Measurements from ENCODE around the gene CLCN7. TPM values are rescaled to one million over a fixed set of nuclear protein-coding genes. Genes with fewer than 3 reads are reported as not detected.

The CLCN7 gene
- total and polyA plus RNA-seq, 2 of the 13 experiments (the other 11 are each of a cell fraction or from before 2014, with no cell fraction given) = 24.6 to 25.1 TPM

DNA sequence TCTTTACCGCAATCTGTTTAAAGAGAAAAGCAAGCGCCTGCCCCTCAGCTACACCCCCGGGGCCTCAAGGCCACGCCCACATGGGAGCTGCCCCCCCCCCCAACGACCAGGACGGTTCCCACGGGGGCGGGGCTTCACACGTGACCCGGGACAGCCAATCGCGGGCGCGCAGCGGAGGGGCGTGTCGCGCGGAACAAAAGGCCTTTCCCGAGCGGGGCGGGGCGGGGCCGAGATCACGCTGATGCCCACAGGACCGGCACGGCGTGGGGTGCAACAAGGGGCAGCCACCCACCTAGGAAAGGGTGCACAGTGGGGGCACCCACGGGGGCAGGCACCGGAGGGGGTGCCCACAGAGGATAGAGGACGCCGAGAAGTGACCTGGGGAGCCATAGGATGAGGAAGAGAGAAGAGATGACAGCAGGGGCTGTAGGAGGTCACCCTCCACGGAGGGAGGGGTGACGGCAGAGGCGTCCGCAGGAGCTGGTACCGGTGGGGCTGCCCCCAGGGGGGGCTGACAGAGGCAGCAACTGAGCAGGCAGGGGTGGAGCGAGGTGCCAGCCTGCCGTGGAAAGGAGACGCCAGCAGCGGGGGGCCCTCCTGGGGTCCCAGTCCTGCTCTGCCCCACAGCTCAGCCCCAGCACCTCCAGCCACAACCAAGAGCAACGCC, 66.5 kb downstream of the CLCN7 start:
- Histone ChIP-seq H3K36me3 (replicated peaks in 1 of 2; ENCODE audit: control insufficient read depth in 1 of 2, insufficient read depth in 2 of 2, low read length in 2 of 2) (no peaks in the 10 kb centered on the region; a peak in 3 of 5 replicates), H3K79me2 (ENCODE audit: insufficient read depth, low read length) (peaks cover 5% of the 10 kb centered on the region), H3K27me3 (ENCODE audit: control insufficient read depth in 1 of 2, insufficient read depth in 2 of 2, low read length in 2 of 2) (no peaks in the 10 kb centered on the region), H3K27ac (ENCODE audit: extremely low read length, insufficient read depth, low read length) (no peak overlapping the region), H3K9me3 (ENCODE audit: low read length) (no peaks in the 10 kb centered on the region), H4K20me1 (ENCODE audit: insufficient read depth, low read length) (peaks cover 10% of the 10 kb centered on the region; the same call in 1 of the 2 replicates), H2AFZ (ENCODE audit: low read length) (no peak overlapping the region), H3K4me2 (ENCODE audit: low read depth, low read length) (peak overlapping the region; percentile 78), H3K4me1 (ENCODE audit: insufficient read depth, low read length) (peaks cover 13% of the 10 kb centered on the region), H3K4me3 (replicated peaks in 1 of 3; ENCODE audit: insufficient read depth in 1 of 3, low read depth in 2 of 3, low read length in 3 of 3) (peak overlapping the region; percentile 57 to 83 (median 72); a peak in 5 of 6 replicates), H3K9ac (ENCODE audit: insufficient read depth, low read depth, low read length) (peak overlapping the region; percentile 51)
- intact Hi-C loops (cut with micrococcal nuclease; ENCODE audit: unreplicated experiment) (no loop called here), in situ Hi-C loops (cut with HindIII; ENCODE audit: extremely low pct_ligation_motif_present, low pct_unique_long_range_greater_than_20kb) (no loop called here)
- peak; percentile 23 for FAIRE-seq
- POLR2A ChIA-PET = interaction anchor here (0.5 to 1.5 kb wide), 7 partner anchors 12 to 203 kb away, joined by 3 to 6 read pairs (median 3); partner anchors contain the start of gene UQCC4
- no TSS peak for BruUV-seq (replicated peaks)
- DNase-seq (ENCODE audit: low spot score) = peak; percentile 76
- CTCF ChIA-PET (ENCODE audit: low intra/inter-chr PET ratio, low total read pairs) = no interaction called here
- WGBS (ENCODE audit: low lambda C conversion rate) = 4% methylated on average over 27 of the region's 42 CpGs
- ATAC-seq = peak; percentile 86
- TF ChIP-seq GABPA (IDR thresholded peaks at IDR 0.05; ENCODE audit: low read depth, low read length) (no peak), GABPA (CRISPR knock-in tag; IDR thresholded peaks at IDR 0.05; ENCODE audit: low read depth) (0 out of 2 replicates have a peak, but pooled peaks have one; percentile 41), SAP130 (CRISPR knock-in tag; IDR thresholded peaks at IDR 0.05; ENCODE audit: low read depth) (peak; percentile 91), MIER3 (CRISPR knock-in tag; IDR thresholded peaks at IDR 0.05; ENCODE audit: borderline replicate concordance) (peak; percentile 36; the same call in 1 of the 2 replicates), AKAP8 (CRISPR knock-in tag; IDR thresholded peaks at IDR 0.05) (0 out of 2 replicates have a peak, but pooled peaks have one; percentile 40), TAF15 (IDR thresholded peaks at IDR 0.05; ENCODE audit: low read depth, low read length, poor library complexity, severe bottlenecking) (no peak), SUZ12 (IDR thresholded peaks at IDR 0.05; ENCODE audit: low read depth, low read length) (no peak), LCORL (IDR thresholded peaks at IDR 0.05) (no peak), LCORL (CRISPR knock-in tag; IDR thresholded peaks at IDR 0.05) (peak; percentile 24; the same call in 1 of the 2 replicates), KLF9 (CRISPR knock-in tag; IDR thresholded peaks at IDR 0.05; ENCODE audit: low read depth) (peak; percentile 84; the same call in 1 of the 2 replicates), GATAD1 (CRISPR knock-in tag; IDR thresholded peaks at IDR 0.05) (peak; percentile 53), ZSCAN12 (CRISPR knock-in tag; IDR thresholded peaks at IDR 0.05) (no peak), HDAC1 (CRISPR knock-in tag; IDR thresholded peaks at IDR 0.05) (peak; percentile 67; the same call in 1 of the 2 replicates), GABPB1 (CRISPR knock-in tag; IDR thresholded peaks at IDR 0.05) (peak; percentile 77), HNRNPK (IDR thresholded peaks at IDR 0.05; ENCODE audit: low read depth, low read length, poor library complexity, severe bottlenecking) (peak; percentile 51), ZNF335 (CRISPR knock-in tag; IDR thresholded peaks at IDR 0.05) (no peak), ELF3 (CRISPR knock-in tag; IDR thresholded peaks at IDR 0.05) (0 out of 2 replicates have a peak, but pooled peaks have one; percentile 12), SP5 (CRISPR knock-in tag; IDR thresholded peaks at IDR 0.05; ENCODE audit: borderline replicate concordance, low read depth) (peak; percentile 70), NONO (IDR thresholded peaks at IDR 0.05) (no peak), NONO (CRISPR knock-in tag; conservative IDR thresholded peaks at IDR 0.05) (peak; percentile 80), EP300 (IDR thresholded peaks at IDR 0.05; ENCODE audit: low read depth in 2 of 2, low read length in 2 of 2) (0 out of 4 replicates have a peak, but pooled peaks of 1 of the 2 experiments have one; percentile 21), EP300 (CRISPR knock-in tag; IDR thresholded peaks at IDR 0.05; ENCODE audit: borderline replicate concordance) (no peak)
- TF ChIP-seq, protein P1, sequence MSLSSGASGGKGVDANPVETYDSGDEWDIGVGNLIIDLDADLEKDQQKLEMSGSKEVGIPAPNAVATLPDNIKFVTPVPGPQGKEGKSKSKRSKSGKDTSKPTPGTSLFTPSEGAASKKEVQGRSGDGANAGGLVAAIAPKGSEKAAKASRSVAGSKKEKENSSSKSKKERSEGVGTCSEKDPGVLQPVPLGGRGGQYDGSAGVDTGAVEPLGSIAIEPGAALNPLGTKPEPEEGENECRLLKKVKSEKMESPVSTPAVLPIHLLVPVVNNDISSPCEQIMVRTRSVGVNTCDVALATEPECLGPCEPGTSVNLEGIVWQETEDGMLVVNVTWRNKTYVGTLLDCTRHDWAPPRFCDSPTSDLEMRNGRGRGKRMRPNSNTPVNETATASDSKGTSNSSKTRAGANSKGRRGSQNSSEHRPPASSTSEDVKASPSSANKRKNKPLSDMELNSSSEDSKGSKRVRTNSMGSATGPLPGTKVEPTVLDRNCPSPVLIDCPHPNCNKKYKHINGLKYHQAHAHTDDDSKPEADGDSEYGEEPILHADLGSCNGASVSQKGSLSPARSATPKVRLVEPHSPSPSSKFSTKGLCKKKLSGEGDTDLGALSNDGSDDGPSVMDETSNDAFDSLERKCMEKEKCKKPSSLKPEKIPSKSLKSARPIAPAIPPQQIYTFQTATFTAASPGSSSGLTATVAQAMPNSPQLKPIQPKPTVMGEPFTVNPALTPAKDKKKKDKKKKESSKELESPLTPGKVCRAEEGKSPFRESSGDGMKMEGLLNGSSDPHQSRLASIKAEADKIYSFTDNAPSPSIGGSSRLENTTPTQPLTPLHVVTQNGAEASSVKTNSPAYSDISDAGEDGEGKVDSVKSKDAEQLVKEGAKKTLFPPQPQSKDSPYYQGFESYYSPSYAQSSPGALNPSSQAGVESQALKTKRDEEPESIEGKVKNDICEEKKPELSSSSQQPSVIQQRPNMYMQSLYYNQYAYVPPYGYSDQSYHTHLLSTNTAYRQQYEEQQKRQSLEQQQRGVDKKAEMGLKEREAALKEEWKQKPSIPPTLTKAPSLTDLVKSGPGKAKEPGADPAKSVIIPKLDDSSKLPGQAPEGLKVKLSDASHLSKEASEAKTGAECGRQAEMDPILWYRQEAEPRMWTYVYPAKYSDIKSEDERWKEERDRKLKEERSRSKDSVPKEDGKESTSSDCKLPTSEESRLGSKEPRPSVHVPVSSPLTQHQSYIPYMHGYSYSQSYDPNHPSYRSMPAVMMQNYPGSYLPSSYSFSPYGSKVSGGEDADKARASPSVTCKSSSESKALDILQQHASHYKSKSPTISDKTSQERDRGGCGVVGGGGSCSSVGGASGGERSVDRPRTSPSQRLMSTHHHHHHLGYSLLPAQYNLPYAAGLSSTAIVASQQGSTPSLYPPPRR (CRISPR knock-in tag; IDR thresholded peaks at IDR 0.05; ENCODE audit: borderline replicate concordance) = 0 out of 2 replicates have a peak, but pooled peaks have one; percentile 17
